ENCODE results near the gene FHAD1.

Gene FHAD1

GRCh38 chr1:15222653-15223303, 24.2 kb upstream of the FHAD1 start:
- TF ChIP-seq CTCF (conservative IDR thresholded peaks at IDR 0.05; ENCODE audit: low read depth) = no peak
- ChIA-PET POLR2A (ENCODE audit: low non-redundant PET) (no interaction called here), CTCF (interaction anchor here (1.2 kb wide), 1 partner anchor 94 kb away, joined by 6 read pairs; no protein-coding TSS in a partner anchor)
- no peak for DNase-seq (ENCODE audit: low spot score)
- no peak overlapping the region for H3K27ac ChIP-seq

GRCh38 chr1:15224259-15224869, 22.7 kb upstream of the FHAD1 start:
- DNase-seq (ENCODE audit: low spot score) = no peak
- CTCF ChIA-PET = no interaction called here
- POLR2A ChIA-PET (ENCODE audit: low non-redundant PET) = no interaction called here
- no peak overlapping the region for H3K27ac ChIP-seq
- no peak for TF ChIP-seq CTCF (conservative IDR thresholded peaks at IDR 0.05; ENCODE audit: low read depth)

DNA sequence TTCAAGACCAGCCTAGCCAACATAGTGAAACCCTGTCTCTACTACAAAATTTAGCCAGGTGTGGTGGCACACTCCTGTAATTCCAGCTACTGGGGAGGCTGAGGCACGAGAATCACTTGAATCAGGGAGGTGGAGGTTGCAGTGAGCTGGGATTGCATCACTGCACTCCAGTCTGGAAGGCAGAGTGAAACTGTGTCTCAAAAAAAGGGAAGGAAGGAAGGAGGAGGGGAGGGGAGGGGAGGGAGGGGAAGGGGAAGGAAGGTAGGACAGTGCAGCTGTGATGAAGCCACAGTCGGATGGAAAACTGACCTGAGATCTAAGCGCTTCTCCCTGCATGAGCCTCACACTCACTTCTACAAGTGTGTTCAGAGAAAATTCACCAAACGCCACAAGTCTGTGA, 22.0 kb upstream of the FHAD1 start:
- no peak overlapping the region for H3K27ac ChIP-seq
- no peak for TF ChIP-seq CTCF (conservative IDR thresholded peaks at IDR 0.05; ENCODE audit: low read depth)
- no peak for DNase-seq (ENCODE audit: low spot score)
- ChIA-PET CTCF (no interaction called here), POLR2A (ENCODE audit: low non-redundant PET) (no interaction called here)

- DNase-seq (ENCODE audit: low spot score) = no peak
- H3K27ac ChIP-seq = no peak overlapping the region
- ChIA-PET CTCF (no interaction called here), POLR2A (ENCODE audit: low non-redundant PET) (no interaction called here)
- TF ChIP-seq CTCF (conservative IDR thresholded peaks at IDR 0.05; ENCODE audit: low read depth) = no peak
Observed at GRCh38 chr1:15225461-15225860, 21.6 kb upstream of the FHAD1 start.

DNA sequence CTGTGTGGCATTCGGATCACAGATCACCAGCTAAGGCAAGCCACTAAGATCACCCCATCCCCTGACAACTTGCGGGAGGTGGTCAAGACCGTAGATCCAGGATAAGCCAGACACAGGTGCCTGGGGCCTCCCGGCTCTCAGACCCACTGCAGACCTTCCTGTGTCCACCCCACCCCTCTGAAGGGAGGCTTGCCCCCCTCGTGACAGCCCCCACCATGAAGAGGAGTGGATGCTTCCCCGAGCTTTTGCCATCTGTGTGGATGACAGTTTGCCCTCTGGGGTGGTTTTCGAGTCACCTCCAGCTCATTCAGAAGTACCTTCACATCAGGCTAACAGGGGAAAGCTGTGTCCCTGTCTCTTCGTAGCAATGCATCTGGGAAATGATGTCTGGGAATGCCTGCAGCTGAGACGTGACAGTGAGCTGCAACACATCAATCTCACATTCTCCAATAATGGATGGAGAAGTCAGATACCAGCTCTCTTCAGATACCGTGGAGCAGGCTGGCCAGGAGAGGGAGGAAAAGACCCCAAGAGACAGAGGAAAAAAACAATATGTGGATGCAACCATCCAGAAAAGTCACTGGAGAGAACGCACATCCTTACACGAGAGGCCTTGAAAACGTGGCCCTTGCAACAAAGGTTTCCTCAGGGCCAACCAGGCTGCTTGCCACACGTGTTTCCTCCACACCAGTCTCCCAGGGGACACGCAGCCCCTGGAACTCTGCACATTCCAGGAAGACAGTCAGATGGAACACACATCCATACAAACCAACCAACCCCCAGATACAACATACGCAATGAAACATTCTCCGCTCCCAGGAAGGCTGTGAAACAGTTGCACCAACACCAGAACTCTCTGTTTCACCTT, 20.4 kb upstream of the FHAD1 start:
- ChIA-PET POLR2A (ENCODE audit: low non-redundant PET) (no interaction called here), CTCF (no interaction called here)
- DNase-seq (ENCODE audit: low spot score) = no peak
- no peak for TF ChIP-seq CTCF (conservative IDR thresholded peaks at IDR 0.05; ENCODE audit: low read depth)
- H3K27ac ChIP-seq = no peak overlapping the region

DNA sequence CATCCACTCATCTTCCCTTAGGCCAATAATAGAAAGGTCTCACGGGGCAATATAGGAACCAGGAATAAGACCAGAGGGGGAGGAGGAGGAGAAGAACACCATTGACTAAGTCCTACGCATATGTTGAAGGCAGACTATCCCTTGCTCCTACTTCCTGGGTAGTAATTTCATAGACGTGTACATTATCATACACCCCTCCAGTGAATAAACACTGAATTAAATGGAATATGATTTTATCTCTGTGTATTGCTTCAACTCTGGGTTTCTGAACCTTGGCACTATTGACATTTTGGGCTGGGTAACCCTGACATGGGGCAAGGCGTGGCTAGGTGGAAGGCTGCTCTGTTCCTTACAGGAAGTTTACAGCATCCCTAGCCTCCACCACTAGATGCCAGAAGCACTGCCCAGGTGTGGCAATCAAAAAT, 17.3 kb upstream of the FHAD1 start:
- no peak for TF ChIP-seq CTCF (conservative IDR thresholded peaks at IDR 0.05; ENCODE audit: low read depth)
- no peak overlapping the region for H3K27ac ChIP-seq
- no peak for DNase-seq (ENCODE audit: low spot score)
- POLR2A ChIA-PET (ENCODE audit: low non-redundant PET) = no interaction called here
- CTCF ChIA-PET = interaction anchor here (0.7 kb wide), 1 partner anchor 11 kb away, joined by 3 read pairs; no protein-coding TSS in a partner anchor

Data from RWPE1 (cell line).